Stimulated activated naive CD4-positive, alpha-beta T cell (primary cell): ENCODE data around the gene ASXL3.

Source experiments
- DNase-seq, 6 experiments: peaks; one replicate each; lab custom pipeline; 2025; lab: John Stamatoyannopoulos, UW

ASXL3 gene

GRCh38 chr18:33583901-33584300 lies 5.9 kb downstream of the ASXL3 start:
- DNase-seq, result no peak

DNA sequence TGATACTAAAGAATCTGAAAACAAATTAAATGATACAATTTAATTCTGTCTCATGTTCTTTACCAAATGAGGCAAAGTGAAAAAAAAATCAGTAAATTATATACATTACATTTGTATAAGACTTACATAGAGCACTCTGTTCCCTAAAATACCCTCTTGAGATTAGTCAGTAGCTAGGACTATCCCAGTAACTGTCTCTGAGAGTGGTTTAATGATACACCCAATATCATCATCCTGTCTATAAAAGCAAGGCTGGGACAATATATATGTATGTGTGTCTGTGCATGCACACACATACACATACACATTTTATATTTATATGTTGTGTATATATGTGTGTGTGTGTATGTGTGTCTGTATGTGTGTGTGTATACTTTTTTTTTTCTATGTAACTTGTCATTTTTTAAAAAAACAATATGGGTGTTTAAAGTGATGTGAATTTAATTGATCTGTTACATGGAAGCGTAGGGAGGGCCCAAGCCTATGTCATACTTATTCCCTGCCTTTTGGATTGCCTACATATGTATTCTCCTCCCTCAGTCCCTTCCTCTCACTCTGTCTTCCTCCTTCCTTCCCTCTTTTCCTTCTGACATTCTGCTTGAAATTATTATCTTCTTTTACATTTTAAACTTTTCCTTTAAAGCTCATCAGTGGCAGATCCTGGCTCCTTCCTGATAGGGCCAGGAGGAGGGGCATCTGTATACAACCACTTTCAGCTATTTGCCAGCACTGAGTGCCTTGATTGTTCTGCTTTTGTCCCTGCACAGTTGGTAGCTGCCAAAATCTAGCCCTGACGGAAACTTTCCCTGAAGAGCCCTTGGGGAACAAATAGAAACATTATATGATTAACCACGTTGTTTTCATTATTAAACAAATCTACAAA lies 6.8 kb downstream of the ASXL3 start:
- DNase-seq, result no peak

GRCh38 chr18:33585431-33585775 lies 7.4 kb downstream of the ASXL3 start:
- DNase-seq, result no peak

DNA sequence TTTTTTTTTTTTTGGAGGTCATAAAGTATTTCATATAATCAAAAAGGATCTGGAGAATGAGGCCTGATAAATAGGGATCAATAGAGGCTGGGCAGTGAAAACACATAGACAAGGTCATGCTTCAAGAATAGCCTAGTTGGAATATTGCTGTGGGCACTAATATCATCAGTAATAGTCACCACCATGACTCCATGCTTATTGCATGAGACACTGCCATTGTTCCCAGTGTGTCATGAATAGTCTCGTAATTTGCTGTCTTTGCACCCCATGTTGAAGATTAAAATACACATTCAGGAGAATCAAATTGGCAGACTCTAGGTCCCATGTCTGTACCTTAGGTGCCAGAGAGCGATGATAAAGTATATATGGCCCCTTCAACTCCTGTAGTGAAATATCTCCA lies 10.3 kb downstream of the ASXL3 start:
- DNase-seq, result no peak

DNA sequence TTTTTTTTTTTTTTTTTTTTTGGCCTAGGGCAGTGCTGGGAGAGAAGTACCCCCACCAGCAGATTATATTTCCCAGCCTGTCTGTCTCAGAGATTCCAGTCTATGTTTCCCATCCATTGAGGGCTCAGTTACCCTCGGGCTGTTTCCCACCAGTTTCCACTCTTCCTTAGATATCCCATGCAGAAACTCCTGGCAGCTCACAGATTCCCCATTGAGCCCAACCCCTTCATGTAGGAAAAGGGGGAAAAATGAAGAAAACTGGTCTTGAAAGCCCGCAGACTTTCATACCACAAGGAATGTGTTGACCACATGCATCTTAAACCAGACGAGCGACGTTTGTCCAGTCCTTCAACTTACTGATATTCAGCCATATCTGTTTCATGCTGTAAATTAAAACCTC lies 15.2 kb downstream of the ASXL3 start:
- no peak for DNase-seq

- no peak for DNase-seq
Measured at GRCh38 chr18:33594799-33595198, 16.8 kb downstream of the ASXL3 start.

DNA sequence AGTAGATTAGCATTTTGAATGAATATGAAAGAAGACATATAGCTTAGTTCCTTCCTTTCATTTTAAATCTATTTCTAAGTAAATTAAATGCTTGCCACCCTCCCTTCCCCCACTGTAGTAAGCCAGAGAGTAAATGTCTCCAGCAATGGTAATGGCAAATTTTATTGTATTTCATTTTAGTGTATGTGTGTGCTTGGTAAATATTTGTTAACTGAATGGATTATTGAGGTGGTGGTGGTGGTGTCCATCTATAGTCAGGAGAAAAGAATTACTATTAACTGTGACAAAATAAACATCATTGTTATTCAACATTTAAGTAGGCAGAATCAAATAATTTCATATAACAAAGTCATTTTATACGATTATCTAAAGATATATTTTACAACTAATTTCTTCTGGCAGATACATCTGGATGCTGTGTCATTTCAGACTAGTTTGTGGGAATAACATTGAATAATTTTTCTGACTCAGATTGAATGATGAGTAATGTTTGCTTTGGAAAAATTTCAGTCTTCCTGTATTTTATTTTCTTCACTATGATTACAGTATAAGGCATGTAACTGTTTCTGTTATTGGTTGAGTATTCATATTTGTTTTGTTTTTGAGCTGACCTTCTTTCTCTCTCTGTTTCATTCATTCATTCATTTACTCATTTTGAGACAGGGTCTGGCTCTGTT lies 18.3 kb downstream of the ASXL3 start:
- no peak for DNase-seq

DNA sequence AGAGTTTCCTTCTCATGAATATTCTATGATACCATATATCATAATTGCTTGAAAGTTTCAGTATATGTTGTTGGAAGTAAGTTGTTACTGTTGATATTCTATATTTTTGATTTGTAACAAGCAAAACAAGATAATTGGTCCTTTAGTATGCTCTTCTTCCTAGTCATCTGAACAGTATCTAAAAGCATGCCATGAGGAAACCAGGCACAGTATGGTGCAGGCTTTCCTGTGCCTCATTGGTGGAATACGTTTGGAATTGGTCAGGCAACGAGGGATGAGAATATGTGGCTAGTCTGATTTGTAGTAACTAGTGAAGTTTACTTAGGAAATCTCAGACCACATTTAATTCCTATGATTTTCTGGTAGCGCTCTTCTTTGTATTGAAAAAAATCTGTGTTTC lies 22.8 kb downstream of the ASXL3 start:
- DNase-seq, result no peak

GRCh38 chr18:33603454-33603853 lies 25.4 kb downstream of the ASXL3 start:
- DNase-seq, result no peak

- no peak for DNase-seq
Measured at GRCh38 chr18:33605250-33605649, 27.2 kb downstream of the ASXL3 start.

DNA sequence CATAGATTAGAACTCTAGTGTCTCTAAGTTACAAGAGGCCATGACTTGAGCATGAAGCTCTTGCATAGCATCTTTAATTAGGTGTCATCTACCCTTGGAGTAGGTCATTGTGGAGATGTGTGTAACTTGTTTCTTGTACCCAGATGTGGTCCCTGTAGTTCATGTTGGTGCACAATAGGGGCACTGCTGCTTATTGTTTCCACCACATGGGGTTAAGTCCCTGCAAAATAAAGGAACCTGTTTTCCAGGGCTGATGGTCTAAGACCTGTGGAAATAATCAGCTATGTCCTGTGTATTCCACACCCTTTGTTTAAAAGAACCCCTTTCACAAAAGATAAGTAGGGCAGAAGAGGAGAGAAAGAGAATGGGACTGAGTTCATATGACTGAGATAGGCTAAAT lies 28.6 kb downstream of the ASXL3 start:
- DNase-seq, result no peak

DNA sequence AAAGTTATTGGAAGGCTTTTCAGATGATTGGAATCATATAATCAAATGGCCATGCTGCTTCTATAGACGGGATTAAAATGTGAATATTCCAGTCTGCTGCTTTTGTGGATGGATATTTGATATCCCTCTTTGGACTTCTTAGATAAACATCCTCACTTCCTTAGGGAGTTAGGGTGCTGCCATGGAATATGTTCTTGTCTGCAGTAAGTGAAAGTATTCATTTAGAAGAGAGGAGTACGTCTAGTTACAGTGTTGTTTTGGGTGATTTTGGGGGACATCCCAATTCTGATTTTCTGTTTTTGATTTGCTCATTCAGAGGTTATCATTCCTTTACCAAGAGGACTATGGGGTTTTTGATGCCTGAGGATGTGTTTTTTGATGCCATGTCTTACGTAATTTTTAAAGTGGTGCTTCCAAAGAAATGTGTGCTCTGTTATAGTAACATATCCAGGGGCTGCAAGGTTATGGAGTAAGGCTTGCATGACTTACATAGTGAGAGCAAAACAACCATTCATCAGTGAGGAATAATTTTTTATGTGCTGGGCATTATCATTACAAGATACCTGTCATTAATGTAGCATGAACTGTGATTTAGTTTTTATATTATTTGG lies 33.6 kb downstream of the ASXL3 start:
- DNase-seq, result no peak

DNA sequence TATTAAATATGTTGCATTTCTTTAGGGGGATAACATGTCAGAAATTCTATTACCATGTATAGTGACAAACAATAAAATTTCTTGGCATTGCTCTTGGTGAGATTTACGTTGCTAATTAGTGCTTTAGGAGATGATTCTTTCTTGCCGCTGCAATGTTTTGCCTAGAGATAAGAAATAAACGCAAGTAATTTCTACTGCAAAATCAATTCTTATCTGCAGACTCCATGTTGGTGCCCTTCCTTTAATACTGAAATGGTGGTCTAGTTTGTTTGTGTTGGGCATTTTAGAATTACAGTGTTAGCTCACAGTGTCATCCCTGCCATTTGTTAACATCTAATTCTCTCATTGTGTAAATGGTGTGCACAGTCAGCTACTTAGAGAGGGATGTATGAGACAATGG lies 34.6 kb downstream of the ASXL3 start:
- DNase-seq, result no peak

DNA sequence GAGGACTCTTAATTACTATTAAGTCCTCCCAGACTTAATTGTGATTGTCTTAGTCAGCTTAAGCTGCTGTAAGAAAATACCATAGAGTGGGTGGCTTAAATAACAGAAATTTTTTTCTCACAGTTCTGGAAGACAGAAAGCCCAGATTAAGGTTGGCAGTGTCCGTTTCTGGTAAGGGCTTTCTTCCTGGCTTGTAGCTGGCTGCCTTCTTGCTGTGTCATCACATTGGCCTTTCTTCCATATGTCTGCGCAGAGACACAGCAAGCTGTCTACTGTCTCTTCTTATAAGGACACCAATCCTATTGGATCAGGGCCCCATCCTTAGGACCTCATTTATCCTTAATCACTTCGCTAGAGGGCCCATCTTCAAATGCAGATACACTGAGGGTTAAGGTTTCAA lies 38.5 kb downstream of the ASXL3 start:
- no peak for DNase-seq

DNA sequence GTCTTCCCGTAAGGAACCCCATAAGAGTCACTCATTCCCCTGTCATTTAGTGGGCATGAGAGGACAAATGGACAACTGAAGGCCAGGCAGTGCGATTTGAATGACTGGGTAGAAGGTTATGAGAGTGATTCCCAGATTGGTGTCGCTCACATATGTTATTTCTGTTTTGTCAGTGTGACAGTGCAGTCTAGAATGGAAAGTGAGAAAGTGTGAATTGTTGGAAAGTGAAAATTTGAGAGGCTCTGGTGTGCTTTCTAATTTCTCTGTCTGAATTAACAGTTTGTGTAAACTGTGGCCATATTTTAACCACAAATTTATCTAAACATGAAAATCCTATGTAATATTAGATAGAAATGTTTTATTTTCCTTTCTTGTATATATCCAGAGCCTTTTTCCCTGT lies 49.1 kb downstream of the ASXL3 start:
- DNase-seq, result no peak

DNA sequence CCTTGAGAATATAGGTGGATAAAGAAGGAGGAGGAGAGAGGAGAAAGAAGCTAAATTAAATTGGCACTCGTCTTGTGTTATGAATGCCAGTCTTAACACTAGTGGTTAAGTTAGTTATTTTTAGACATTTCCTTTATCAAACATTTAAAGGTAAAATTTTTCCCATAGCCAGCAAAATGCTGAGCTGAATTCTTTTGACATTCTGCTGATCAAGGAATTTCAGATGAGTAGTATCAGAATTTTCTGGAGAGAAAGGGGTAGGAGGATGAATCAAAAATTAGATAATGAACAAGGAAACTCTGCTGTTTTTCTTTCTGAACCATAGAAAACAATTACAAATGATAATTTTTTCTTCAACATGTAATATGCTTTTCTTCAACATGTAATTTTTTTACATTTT lies 52.5 kb downstream of the ASXL3 start:
- no peak for DNase-seq

DNA sequence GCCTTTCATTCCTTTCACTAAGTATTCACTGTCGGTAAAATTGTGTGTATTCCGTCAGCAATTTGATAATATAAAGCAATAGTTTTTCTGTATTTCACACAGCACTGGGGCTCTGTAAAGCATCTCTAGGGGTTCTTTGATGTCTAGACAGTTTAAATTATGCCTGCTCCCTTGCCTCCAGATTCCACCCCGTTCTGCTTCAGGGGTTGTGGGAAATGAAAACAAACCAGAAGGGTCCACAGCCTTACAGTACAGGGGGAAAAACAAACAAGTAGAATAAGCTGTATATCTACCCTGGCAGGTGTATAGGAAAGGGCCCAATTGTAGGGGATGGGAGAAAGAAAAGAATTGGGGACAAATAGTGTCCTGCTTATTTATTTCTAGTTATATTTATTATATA lies 63.1 kb downstream of the ASXL3 start:
- DNase-seq, result no peak

DNA sequence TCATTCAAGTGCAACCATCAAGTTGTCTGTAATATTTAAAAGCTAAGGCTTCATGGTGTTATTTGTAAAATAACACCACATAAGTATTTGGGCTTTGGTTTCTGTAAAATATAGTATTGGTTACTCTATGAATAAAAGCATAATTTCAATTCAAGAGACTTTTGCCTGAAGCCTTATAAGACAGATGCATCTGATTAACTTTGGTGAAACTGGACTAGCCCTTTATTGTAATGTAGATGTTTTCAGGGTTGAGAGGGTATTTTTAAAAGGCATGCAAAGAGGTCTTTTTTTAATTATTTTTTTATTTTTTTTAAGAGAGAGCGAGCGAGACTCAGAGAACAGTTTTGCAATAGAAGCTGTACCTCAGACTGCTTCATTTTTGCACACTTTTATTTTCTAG lies 66.5 kb downstream of the ASXL3 start:
- no peak for DNase-seq

GRCh38 chr18:33647365-33647764 lies 69.3 kb downstream of the ASXL3 start:
- DNase-seq, result no peak

GRCh38 chr18:33652635-33653034 lies 74.6 kb downstream of the ASXL3 start:
- no peak for DNase-seq

- no peak for DNase-seq
Measured at GRCh38 chr18:33653231-33653630, 75.2 kb downstream of the ASXL3 start.

GRCh38 chr18:33656889-33657448 lies 79.0 kb downstream of the ASXL3 start:
- no peak for DNase-seq

- DNase-seq, result no peak
Measured at GRCh38 chr18:33660696-33661310, 82.8 kb downstream of the ASXL3 start.
